Skeletal muscle cell (primary cell): Measurements from ENCODE around the gene PIR.

Experiments used
- DNase-seq: peaks from one replicate; pipeline ENCODE4 v3.0.0-alpha.2; 2010; ENCODE audit warnings: low read depth
- H3K4me3 ChIP-seq: 2 replicates; pipeline ENCODE4 v1.5.1; 2011; ENCODE audit warnings: low read depth, mild to moderate bottlenecking, control low read depth, low read length, moderate library complexity

PIR gene

DNA sequence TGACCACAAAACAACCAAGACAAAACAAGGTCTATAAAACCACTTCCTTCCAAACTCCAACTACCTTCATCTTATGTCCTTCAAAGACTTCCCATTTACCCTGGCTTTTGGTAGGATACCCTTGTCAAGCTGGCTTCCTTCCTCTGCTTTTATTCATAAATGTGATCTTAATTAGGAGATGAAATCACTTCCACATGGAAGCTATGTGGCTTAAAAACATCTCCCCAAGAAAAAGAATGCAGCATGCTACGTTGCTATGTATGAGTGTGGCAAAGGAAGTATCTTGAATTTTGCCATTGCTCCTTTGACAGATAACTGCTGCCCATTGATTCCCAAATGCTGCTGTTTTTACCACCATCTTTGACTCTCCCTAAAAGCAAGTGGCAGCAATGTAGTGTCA lies 62.5 kb downstream of the PIR start:
- DNase-seq, result no peak

DNA sequence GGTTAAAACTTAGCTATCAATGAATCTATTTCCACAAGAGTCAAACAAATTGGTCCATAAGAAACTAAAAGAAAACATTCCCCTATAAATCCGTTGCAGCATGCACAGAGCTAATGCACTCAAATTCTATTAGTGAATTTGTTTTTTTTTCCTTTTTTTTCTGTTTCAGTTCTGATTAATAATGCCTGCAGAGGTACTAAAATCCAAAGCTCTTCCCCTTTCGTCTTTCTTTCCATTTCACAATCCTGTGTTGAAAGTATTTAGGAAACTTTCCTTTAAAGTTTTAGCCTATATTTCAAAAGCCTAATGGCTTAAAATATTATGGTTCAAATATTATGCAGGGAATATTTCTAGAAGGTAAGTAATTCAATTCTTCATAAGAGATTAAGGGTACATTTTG lies 63.1 kb downstream of the PIR start:
- no peak for DNase-seq
- H3K4me3 ChIP-seq, result no peak overlapping the region

More for the DNA sequence above, 62.5 kb downstream of the PIR start:
- no peak overlapping the region for H3K4me3 ChIP-seq

DNA sequence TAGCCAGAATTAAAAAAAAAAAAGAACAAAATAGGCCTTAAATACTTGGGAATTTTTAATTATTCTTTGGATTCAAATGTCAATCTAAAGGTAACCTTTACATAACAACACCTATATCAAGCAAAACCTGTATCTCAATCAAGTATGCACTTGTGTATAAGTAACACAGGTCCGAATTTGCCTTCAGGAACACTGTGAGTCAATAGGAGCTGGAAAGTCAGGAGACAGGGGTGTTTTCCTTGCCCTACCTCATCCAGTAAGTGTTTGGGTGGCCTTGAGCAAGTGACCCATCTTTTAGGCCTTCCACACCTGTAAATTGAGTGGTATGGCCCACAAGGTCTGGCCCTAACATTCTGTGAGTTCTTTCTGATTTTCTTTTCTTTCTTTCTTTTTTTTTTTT lies 68.1 kb downstream of the PIR start:
- no peak for DNase-seq
- H3K4me3 ChIP-seq, result no peak overlapping the region

DNA sequence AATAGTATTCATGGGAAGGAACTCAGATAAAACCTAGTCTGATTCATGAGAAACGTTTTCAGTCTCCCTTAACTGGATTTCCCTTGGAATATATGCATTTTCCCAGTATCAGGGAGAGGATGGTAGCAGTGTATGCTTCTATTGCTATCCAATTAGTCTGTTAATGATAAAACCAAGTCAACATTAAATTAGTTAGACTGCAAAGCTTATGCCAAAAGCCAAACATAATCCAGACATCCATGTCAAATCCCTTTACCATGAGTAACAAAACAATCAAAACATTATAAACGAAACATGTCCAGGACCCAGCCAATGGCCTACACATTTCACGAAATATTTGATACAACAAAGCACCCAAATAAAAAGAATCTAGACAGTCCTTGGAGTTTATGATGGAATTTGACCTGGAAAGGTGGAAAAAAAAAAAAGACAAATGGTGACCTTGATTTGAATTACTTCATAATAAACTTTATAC lies 74.4 kb downstream of the PIR start:
- DNase-seq, result no peak
- H3K4me3 ChIP-seq, result no peak overlapping the region

DNA sequence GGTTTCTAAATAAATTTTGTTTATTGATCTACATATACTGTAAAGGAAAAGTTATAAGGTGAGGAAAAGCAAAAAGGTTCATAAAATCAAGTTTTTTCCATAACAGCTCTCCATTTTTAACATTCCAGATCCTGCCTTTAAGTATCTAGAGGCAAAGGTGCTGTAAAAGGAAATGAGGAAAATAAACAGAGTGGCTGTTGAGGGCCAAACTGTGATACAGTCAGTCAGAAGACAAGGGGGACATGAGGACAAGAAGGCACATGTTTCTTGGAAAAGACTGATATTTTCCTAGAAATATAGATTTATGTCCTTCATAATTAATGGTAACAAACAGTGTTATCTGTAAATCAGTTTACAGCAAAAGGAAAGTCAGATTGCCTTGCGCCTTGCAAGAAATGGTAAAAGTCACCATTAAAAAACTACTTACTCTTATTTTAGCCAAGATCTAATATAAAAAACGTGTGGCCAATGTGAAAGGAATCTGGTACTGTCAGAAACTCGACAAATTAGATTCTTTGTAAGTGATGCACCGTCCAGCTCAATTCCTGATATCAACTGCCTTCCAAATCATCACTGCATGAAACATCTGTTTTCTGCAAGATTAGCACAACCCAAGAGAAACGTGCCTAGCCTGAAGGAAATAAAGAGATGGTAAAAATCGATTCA lies 75.0 kb downstream of the PIR start:
- no peak for DNase-seq
- H3K4me3 ChIP-seq, result no peak overlapping the region

DNA sequence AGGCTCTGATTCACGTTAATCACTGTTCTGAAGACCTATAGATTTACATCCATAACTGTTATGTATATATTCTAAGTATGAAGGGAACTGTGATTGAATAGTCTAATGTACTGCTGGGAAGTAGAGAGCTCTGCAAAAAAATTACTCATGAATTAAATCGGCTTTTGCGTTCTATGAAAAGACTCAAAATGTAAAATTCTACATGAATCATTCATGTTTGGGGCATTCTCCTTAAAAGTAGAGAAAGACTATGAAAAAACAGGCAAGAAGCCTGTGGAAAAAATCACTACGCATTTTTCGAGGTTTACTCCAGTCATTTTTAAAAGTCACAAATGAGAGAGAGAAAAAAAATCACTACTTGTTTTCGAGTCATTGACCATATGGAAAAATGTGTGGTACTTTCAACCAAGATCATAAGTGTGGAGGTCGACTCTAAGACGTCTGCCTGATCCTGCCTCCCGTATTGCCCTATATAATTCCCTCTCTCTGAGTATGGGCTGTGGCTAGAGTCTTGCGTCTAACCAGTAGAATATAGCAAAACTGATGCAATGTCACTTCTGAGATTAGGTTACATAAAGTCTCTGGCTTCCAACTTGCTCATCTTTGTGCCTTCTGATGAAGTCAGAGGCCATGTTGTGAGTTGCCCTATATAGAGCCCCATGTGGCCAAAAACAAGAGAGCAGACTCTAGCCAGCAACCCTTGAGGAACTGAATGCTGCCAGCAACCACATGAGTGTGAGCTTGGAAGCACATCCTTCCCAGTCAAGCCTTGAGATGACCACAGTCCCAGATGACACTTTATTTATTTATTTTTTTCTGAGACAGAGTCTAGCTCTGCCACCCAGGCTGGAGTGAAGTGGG lies 76.8 kb downstream of the PIR start:
- DNase-seq, result no peak
- no peak overlapping the region for H3K4me3 ChIP-seq

DNA sequence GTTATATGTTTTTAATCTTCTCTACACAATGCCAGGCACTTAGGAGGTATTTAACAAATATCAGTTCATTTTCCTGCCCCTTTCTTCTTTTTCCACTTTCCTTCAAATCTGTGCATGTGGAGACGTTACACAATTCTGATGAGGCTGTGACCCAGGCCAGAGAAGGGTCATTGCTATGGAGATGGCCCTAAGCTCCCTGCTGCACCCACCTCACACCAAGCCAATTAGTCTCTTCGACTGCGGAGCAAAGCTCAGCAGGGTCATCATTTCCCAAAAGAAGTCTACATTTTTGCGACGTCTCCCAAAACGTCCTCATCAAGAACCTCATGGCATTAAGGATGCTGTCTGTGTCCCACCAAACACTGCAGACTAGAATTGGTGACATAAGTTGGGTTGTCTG lies 80.0 kb downstream of the PIR start:
- DNase-seq, result no peak
- no peak overlapping the region for H3K4me3 ChIP-seq

DNA sequence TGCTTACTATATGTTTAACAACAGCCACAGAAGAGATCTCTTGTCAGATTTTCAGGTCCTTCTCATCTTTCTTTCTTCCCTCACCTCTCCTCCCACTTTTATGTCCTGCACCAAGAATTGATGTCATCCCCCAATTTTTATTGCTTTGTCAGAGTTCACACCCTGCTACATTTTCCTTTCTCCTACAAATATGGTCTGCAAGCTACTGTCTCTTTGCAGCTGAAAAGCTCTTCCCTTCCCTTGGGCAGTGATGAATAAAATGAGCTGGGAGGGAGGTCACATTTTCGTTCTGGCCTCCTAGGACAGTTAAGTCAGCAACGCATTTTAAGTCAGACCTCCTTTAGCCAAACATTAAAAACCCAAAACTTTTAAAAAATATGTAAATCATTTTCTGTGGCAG lies 82.2 kb downstream of the PIR start:
- no peak for DNase-seq

DNA sequence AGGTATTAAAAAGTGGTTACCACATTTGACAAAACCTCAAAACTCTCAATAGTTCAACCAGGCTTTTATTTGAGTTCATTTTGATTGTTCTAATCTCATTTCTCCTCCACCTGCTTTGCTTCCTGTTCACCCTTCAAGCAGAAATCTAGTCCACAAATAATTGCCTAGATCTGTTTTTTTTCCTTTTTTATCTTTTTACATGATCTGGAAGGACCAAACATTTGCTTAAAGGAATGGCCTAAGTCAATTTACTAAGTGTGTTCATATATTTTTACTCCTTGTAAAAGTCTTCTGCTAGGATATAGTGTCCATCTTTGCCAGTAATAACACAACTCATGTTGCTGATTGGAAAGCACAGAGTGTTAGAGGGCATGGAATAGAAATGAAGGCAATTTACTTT lies 82.7 kb downstream of the PIR start:
- DNase-seq, result no peak
- H3K4me3 ChIP-seq, result no peak overlapping the region

More for the DNA sequence above, 82.2 kb downstream of the PIR start:
- H3K4me3 ChIP-seq, result no peak overlapping the region

DNA sequence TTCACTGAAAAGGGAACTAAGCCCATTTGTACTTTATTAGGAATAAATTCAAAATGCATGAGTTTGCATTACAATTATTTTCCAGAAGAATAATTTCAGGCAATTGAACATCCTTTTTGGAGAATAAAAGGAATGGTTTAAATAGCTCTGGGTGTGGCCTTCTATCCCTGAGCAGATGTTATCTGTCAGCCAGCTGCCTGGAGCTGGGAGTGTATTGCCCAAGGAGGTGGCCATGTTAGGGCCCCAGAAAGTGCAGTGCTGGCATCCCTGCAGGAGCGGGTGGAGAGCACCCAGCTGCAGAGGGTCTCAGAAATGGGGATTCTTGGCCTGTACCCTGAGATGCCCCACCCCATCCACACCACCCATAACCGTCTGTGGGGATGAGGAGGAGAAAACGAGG lies 87.3 kb downstream of the PIR start:
- DNase-seq, result no peak
- no peak overlapping the region for H3K4me3 ChIP-seq

DNA sequence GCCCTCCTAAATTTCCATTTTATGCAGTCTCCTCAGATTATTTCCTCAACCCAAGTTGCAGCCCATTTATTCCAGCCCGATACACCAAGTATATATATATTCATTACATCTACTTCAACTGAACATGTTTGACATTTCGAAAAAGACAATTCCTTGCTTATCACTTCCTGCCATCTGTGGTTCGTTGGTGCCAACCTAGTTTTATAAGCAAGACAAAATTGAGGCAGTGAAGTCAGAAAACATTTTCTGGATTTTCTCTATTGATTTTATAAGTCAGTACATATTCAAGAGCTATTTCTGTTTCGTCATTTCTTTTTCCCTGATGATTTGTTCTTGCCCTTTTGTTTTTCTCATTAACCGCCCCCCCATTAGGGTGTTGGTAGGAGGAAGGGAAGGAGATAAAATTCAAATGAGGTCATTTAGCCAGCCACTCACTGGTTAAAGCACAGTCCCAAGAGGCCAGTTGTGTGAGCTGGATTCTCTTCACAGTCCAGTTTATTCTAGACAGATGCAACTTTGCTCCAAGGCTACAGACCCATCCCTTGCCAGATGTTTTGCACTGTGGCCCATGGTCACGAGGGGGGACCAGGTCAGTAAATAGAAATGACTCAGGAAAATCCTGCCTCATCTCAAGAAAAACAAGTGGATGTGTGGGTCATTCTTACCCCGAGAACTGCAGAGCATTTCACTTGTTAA lies 88.6 kb downstream of the PIR start:
- no peak for DNase-seq
- H3K4me3 ChIP-seq, result no peak overlapping the region

DNA sequence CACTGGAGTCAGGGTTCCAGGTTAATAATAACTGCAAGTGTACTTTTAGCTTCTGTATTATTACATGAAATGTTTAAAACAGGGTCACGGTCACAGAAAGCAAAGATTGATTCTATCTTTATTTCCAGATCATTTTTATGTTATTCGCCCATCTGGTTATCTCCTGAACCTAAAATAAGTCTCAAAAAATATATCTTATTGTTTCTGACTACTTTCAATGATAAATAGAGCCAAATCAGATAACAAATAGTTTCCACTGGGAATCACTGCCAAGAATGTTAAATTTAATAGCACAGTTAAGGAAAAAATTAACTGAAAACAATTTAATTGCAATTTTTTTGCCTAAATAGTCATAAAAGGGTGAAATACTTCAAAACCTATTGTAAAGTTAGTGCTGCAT lies 91.8 kb downstream of the PIR start:
- no peak for DNase-seq

DNA sequence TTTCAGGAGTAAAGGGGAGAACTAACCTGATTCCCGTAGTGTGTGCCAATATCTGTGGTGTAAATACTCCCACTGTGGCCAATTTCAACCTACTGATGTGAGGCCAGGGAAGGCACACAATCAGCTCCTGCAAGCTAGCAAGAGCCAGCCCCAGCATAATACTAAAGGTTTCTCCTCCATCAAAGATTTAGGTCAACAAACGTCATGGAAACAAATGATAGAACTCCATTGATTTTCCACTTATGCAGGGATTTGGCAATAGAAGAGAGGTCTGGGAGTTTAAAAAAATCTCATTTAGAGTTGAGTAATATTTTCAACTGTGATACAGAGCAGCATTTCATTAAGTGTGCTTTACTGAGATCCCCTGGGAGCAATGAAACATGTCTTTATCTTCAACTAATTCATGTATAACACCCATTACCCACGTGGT lies 93.2 kb downstream of the PIR start:
- no peak for DNase-seq
- H3K4me3 ChIP-seq, result no peak overlapping the region

More for the DNA sequence above, 91.8 kb downstream of the PIR start:
- H3K4me3 ChIP-seq, result no peak overlapping the region

DNA sequence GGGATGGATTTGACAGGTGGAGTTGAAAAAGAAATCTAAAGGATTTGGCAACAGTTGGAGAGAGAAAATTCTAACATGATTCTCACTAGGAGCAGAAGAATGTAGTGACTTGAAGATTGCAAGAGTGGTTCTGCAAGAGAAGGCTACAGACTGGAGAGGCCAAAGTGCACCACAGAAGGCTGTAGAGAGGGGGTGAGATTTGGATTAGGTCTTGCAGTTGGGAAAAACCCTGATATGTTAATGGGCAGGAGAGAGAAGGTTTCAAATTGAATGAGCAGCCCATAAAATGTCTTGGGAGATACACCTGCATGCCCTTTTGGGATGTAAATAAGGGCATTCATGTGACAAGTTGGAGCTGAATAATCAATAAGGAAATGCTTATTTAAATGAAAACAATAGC lies 94.3 kb downstream of the PIR start:
- DNase-seq, result no peak
- no peak overlapping the region for H3K4me3 ChIP-seq

DNA sequence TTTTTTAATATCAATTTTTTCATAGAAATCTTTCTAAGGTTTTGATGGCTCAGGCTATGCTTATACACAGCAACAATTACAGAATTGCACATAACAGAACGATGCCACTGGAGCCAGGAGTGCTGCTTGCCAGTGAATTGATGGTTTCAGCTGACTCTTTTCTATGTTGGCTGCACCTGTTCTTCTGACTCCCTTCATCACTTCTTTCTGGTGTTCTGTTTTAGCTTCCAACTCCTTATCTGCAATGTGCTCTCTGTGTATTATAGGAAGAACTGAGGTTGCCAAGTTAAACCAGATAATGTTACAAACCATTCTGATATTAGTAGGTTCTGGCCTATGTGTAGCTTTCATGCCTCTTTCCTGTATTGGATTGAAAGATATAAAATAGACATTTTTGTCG lies 97.3 kb downstream of the PIR start:
- DNase-seq, result no peak
- H3K4me3 ChIP-seq, result no peak overlapping the region

DNA sequence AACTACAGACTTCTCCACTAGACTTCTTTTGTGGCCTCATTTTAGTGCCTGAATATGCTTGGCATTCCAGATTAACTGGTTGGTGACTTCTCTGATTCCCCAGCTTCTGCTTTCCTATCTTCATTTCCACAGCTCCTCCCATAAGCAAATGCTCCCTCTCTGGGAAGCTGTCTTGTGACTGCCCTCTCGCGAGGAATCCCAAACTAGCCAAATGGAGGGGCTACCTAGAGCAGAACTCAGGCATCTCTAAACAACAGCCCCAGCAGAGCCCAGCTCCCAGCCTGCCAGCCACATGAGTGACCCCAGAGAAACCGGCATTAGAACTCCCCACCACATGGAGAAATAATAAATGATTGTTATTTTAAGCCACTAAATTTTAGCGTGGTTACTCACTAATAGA lies 101.3 kb downstream of the PIR start:
- no peak overlapping the region for H3K4me3 ChIP-seq
- no peak for DNase-seq

DNA sequence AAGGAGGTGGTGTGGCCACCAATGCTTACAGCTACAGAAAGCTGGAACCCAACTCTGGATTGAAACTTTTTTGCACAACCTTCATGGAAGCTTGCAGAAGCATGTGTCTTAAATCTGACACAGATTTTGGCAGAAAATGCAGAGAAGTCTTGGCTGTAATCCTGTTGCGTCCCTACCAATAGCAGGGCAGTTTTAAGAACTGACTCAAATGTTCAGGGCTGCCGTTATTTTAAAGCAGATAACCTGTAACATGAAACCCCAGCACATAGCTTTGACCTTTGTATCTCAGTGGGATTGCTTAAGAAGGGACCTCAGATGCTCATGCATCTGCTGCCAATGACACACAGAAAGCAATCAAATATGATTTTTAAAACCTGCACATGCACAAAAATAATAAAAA lies 108.8 kb downstream of the PIR start, which contains the start of gene VEGFD:
Gene VEGFD, minus strand, starts transcription at position 110 of the 400 bp plus-strand sequence. CDS start 467 bp downstream, outside the sequence.
- H3K4me3 ChIP-seq, result no peak within 1 kb of the TSS
- DNase-seq, result no peak

DNA sequence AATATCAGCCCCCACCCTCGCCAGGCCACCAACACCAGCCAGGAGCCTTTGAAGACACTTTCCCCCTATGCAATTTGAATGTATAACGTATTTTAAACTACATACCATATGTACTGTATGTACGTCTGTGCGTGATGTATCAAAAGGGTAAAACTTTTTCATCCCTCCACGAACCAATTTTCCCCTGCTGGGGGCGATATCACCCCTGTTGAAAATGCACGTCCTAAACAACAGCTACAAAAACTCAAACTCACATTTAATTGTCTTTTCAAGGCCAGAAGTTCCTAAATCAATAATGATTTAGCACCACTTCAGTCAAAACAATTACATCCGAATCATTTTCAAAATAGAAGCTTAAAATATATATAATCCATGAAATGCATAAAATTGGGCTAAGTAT lies 110.3 kb downstream of the PIR start:
- no peak overlapping the region for H3K4me3 ChIP-seq
- no peak for DNase-seq

DNA sequence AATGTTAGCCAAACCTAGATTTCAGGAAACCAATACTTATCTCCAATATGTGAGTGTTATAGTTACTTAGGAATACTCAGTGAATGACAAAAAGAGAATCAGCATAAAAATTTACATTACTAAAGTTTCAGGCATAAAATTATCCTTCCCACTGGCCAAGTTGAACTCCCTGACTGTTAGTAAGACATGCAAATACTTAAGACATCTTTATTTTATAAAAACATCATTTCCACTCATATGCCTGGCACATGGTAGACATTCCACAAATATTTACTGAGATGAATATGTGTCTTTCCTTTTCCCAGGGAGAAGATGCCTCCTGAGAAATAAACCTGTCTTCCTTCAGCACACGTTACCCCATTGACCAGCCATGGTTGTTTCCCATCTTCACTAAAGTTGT lies 116.2 kb downstream of the PIR start:
- no peak for DNase-seq
- H3K4me3 ChIP-seq, result no peak overlapping the region

DNA sequence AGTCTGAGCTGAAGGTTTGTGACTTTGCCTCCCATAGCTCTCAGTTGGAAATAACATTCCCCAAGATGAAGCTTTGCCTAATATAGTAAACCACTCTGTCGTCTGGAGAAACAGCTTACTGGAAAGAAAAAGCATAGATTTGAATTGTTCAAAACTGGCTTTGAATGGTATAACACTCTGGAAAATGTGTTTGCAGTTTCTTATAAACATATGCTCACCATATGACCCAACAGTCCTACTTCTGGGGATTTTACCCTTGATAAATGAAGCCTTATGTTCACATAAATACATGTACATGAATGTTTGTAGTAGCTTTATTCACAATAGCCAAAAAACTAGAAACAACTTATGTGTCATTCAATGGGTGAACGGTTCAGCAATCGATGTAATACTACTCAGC lies 119.2 kb downstream of the PIR start:
- H3K4me3 ChIP-seq, result no peak overlapping the region
- DNase-seq, result no peak
